Measurements from ENCODE around the gene GCAT. TPM values are rescaled to one million over a fixed set of nuclear protein-coding genes. Genes with fewer than 3 reads are reported as not detected.
A peak's percentile ranks its signal among the peaks of the same experiment; 100 is the strongest.

The GCAT gene
- total and polyA plus RNA-seq, 2 of the 13 experiments (the other 11 are each of a cell fraction or from before 2014, with no cell fraction given): 28.0 to 50.3 TPM

- TF ChIP-seq MAZ (IDR thresholded peaks at IDR 0.05; ENCODE audit: borderline replicate concordance, low read depth, low read length) (no peak), MAZ (CRISPR knock-in tag; IDR thresholded peaks at IDR 0.05; ENCODE audit: low read depth) (peak; percentile 82), NONO (IDR thresholded peaks at IDR 0.05) (no peak), NONO (CRISPR knock-in tag; conservative IDR thresholded peaks at IDR 0.05) (peak; percentile 56; the same call in 1 of the 2 replicates), HBP1 (CRISPR knock-in tag; IDR thresholded peaks at IDR 0.05; ENCODE audit: low read depth) (peak; percentile 20; the same call in 1 of the 2 replicates), ZNF724P (CRISPR knock-in tag; IDR thresholded peaks at IDR 0.05; ENCODE audit: borderline replicate concordance) (peak; percentile 49; the same call in 1 of the 2 replicates), ARHGAP35 (CRISPR knock-in tag; IDR thresholded peaks at IDR 0.05; ENCODE audit: borderline replicate concordance) (peak; percentile 30; the same call in 1 of the 2 replicates), HNRNPLL (IDR thresholded peaks at IDR 0.05; ENCODE audit: low read depth, low read length, poor library complexity, severe bottlenecking) (peak; percentile 76), ZFY (CRISPR knock-in tag; IDR thresholded peaks at IDR 0.05) (peak; percentile 93), CCDC6 (CRISPR knock-in tag; IDR thresholded peaks at IDR 0.05) (0 out of 2 replicates have a peak, but pooled peaks have one; percentile 55), CREM (IDR thresholded peaks at IDR 0.05) (peak; percentile 64; the same call in 1 of the 2 replicates), CREM (CRISPR knock-in tag; IDR thresholded peaks at IDR 0.05) (no peak), RBAK (CRISPR knock-in tag; IDR thresholded peaks at IDR 0.05) (no peak), SAP130 (CRISPR knock-in tag; IDR thresholded peaks at IDR 0.05; ENCODE audit: low read depth) (peak; percentile 90), SRY (CRISPR knock-in tag; IDR thresholded peaks at IDR 0.05) (peak; percentile 53; the same call in 1 of the 2 replicates), ZFP1 (CRISPR knock-in tag; IDR thresholded peaks at IDR 0.05) (0 out of 2 replicates have a peak, but pooled peaks have one; percentile 28), KDM5A (IDR thresholded peaks at IDR 0.05; ENCODE audit: borderline replicate concordance, low read length) (peak; percentile 24; the same call in 1 of the 2 replicates), ZNF331 (CRISPR knock-in tag; IDR thresholded peaks at IDR 0.05) (peak; percentile 47; the same call in 1 of the 2 replicates), ARNTL (CRISPR knock-in tag; IDR thresholded peaks at IDR 0.05) (0 out of 2 replicates have a peak, but pooled peaks have one; percentile 49), ASH2L (IDR thresholded peaks at IDR 0.05; ENCODE audit: insufficient read length, low read depth, low read length) (peak; percentile 74), AKAP8 (CRISPR knock-in tag; IDR thresholded peaks at IDR 0.05) (no peak), SP1 (IDR thresholded peaks at IDR 0.05) (no peak), SP1 (CRISPR knock-in tag; IDR thresholded peaks at IDR 0.05) (0 out of 2 replicates have a peak, but pooled peaks have one; percentile 55), YEATS4 (CRISPR knock-in tag; IDR thresholded peaks at IDR 0.05; ENCODE audit: borderline replicate concordance) (peak; percentile 87; the same call in 1 of the 2 replicates), ZNF18 (CRISPR knock-in tag; IDR thresholded peaks at IDR 0.05; ENCODE audit: insufficient replicate concordance) (peak; percentile 67), ZMYM3 (CRISPR knock-in tag; IDR thresholded peaks at IDR 0.05) (no peak), SALL2 (CRISPR knock-in tag; IDR thresholded peaks at IDR 0.05) (peak; percentile 91; the same call in 1 of the 2 replicates), ZSCAN25 (CRISPR knock-in tag; IDR thresholded peaks at IDR 0.05) (no peak; the same call in 1 of the 2 replicates), GATAD1 (CRISPR knock-in tag; IDR thresholded peaks at IDR 0.05) (peak; percentile 93), ARNT2 (CRISPR knock-in tag; IDR thresholded peaks at IDR 0.05; ENCODE audit: low read depth) (peak; percentile 75; the same call in 1 of the 2 replicates)
Measured at GRCh38 chr22:37849089-37849751, 41.5 kb downstream of the GCAT start, which contains the start of gene EIF3L (continued).
